Measurements from ENCODE around the gene NUS1. TPM values are rescaled to one million over a fixed set of nuclear protein-coding genes. Genes with fewer than 3 reads are reported as not detected.
"Not testable (repeated sequence)": the region's sequence is repeated elsewhere in the genome, so short reads cannot be mapped to it uniquely, and the experiment has no call there.

NUS1 gene
- total RNA-seq, 1 donor from 2014 or later = 20.2 TPM

GRCh38 chr6:117711369-117711768 lies 36.1 kb downstream of the NUS1 start:
- no peak for DNase-seq (ENCODE audit: low read depth, low spot score)

- DNase-seq (ENCODE audit: low read depth, low spot score) = no peak
Observed at GRCh38 chr6:117718895-117719294, 43.6 kb downstream of the NUS1 start.

- not testable (repeated sequence) for DNase-seq (ENCODE audit: low read depth, low spot score)
Observed at GRCh38 chr6:117721520-117721919, 46.3 kb downstream of the NUS1 start.

- DNase-seq (ENCODE audit: low read depth, low spot score) = no peak
Observed at GRCh38 chr6:117728626-117729025, 53.4 kb downstream of the NUS1 start.

GRCh38 chr6:117729613-117730012 lies 54.3 kb downstream of the NUS1 start:
- no peak for DNase-seq (ENCODE audit: low read depth, low spot score)

GRCh38 chr6:117733341-117733740 lies 58.1 kb downstream of the NUS1 start:
- no peak for DNase-seq (ENCODE audit: low read depth, low spot score)

- no peak for DNase-seq (ENCODE audit: low read depth, low spot score)
Observed at GRCh38 chr6:117739869-117740268, 64.6 kb downstream of the NUS1 start.

- DNase-seq (ENCODE audit: low read depth, low spot score) = no peak
Observed at GRCh38 chr6:117740605-117741004, 65.3 kb downstream of the NUS1 start.

GRCh38 chr6:117750675-117751074 lies 75.4 kb downstream of the NUS1 start:
- not testable (repeated sequence) for DNase-seq (ENCODE audit: low read depth, low spot score)

Other genes with a start within 250 kb of the NUS1 start
- not detected in 2 replicates for gene ROS1, start 249.5 kb upstream of the NUS1 start, total RNA-seq
- 43.4 and 52.8 TPM in 2 replicates for gene DCBLD1, start 192.8 kb upstream of the NUS1 start, total RNA-seq
- gene GOPC, start 73.0 kb upstream of the NUS1 start, total RNA-seq = 27.6 and 34.6 TPM in 2 replicates
- not detected in 2 replicates for gene SLC35F1, start 231.8 kb downstream of the NUS1 start, total RNA-seq

All from pulmonary artery endothelial cell (primary cell).